GM12864 (cell line): ENCODE data around the gene CPEB4.

Source experiments
- DNase-seq: peaks from one replicate; pipeline ENCODE4 v3.0.0-alpha.2; 2011; ENCODE audit warnings: low read depth
- H3K4me3 ChIP-seq: 2 replicates; pipeline ENCODE4 v1.5.1; 2011; ENCODE audit warnings: mild to moderate bottlenecking, low read depth, low read length, control low read depth
- CTCF ChIP-seq: IDR thresholded peaks from 2 replicates; pipeline ENCODE4 v1.5.1; 2011; ENCODE audit warnings: low read depth, mild to moderate bottlenecking, moderate library complexity, low read length, control low read depth, inconsistent platforms; ENCODE audit errors: missing control alignments

The CPEB4 gene

GRCh38 chr5:173859408-173860159 lies 28.6 kb upstream of the CPEB4 start:
- no peak for TF ChIP-seq CTCF
- H3K4me3 ChIP-seq = no peak overlapping the region

GRCh38 chr5:173862047-173862477 lies 26.1 kb upstream of the CPEB4 start:
- no peak overlapping the region for H3K4me3 ChIP-seq
- no peak for DNase-seq
- TF ChIP-seq CTCF = no peak

More at GRCh38 chr5:173859408-173860159, 28.6 kb upstream of the CPEB4 start:
- DNase-seq = no peak

- no peak for DNase-seq
- no peak overlapping the region for H3K4me3 ChIP-seq
- TF ChIP-seq CTCF = no peak
Observed at GRCh38 chr5:173863359-173863758, 24.8 kb upstream of the CPEB4 start.

- DNase-seq = no peak
- H3K4me3 ChIP-seq = no peak overlapping the region
- TF ChIP-seq CTCF = no peak
Observed at GRCh38 chr5:173864126-173865050, 23.8 kb upstream of the CPEB4 start.

GRCh38 chr5:173866243-173866857 lies 21.8 kb upstream of the CPEB4 start:
- TF ChIP-seq CTCF = no peak
- DNase-seq = no peak
- H3K4me3 ChIP-seq = no peak overlapping the region

GRCh38 chr5:173866858-173867679 lies 21.1 kb upstream of the CPEB4 start:
- no peak for DNase-seq
- TF ChIP-seq CTCF = no peak
- no peak overlapping the region for H3K4me3 ChIP-seq
